Vagina (tissue), 2 donors: Measurements from ENCODE around the gene FBLIM1. TPM values are rescaled to one million over a fixed set of nuclear protein-coding genes. Genes with fewer than 3 reads are reported as not detected.

Experiments used
- DNase-seq, 2 donors: peaks; one replicate each; pipeline ENCODE4 v3.0.0-alpha.2; 2017; ENCODE audit errors: extremely low spot score in 2 of 2
- H3K27ac ChIP-seq: fragments of 200-600 bp; sonication (generic); one replicate; pipeline ENCODE4 v1.5.1; 2019
- H3K27me3 ChIP-seq: fragments of 200-600 bp; sonication (generic); one replicate; pipeline ENCODE4 v1.5.1; 2019
- H3K36me3 ChIP-seq, 2 donors: fragments of 200-600 bp; sonication (generic); one replicate each; pipeline ENCODE4 v1.5.1; 2017 to 2019
- H3K4me1 ChIP-seq: fragments of 200-600 bp; sonication (generic); one replicate; pipeline ENCODE4 v1.5.1; 2019
- H3K4me3 ChIP-seq, 2 donors: fragments of 200-600 bp; sonication (generic); 1 replicate in 1 of 2; 2 replicates in 1 of 2; pipeline ENCODE4 v1.5.1; 2016 to 2019
- H3K9me3 ChIP-seq: fragments of 200-600 bp; sonication (generic); one replicate; pipeline ENCODE4 v1.5.1; 2019
- CTCF ChIP-seq, 3 experiments: fragments of 450-650 bp in 2 of 3; fragments of 200-600 bp in 1 of 3; sonication (generic) in 1 of 3; IDR thresholded peaks; one replicate each; pipeline ENCODE4 v1.5.1; 2017 to 2019; ENCODE audit warnings: antibody characterized with exemption in 3 of 3, mild to moderate bottlenecking in 2 of 3, moderate library complexity in 2 of 3
- POLR2A ChIP-seq, 2 donors: fragments of 450-650 bp; IDR thresholded peaks; one replicate each; pipeline ENCODE4 v1.6.1; 2017; ENCODE audit warnings: antibody characterized with exemption in 2 of 2, mild to moderate bottlenecking in 2 of 2, moderate library complexity in 2 of 2
- POLR2AphosphoS5 ChIP-seq, 2 donors: sonication (generic); formaldehyde crosslinking; IDR thresholded peaks; one replicate each; pipeline ENCODE4 v1.9.0; 2017; ENCODE audit warnings: antibody characterized with exemption in 2 of 2, mild to moderate bottlenecking in 2 of 2, low read depth in 1 of 2; ENCODE audit not compliant: insufficient read depth in 1 of 2
- intact Hi-C: fragments of 100-400 bp; cut with DNase I; formaldehyde crosslinking; loops from one replicate; pipeline ENCODE4 v1.15.1; 2023
- total RNA-seq: library from RNA; depleted of rRNA; stranded (reverse); fragments of >200 nt; gene quantifications from one replicate; pipeline ENCODE4 v1.2.3, GENCODE V29; 2016

Gene FBLIM1
- total RNA-seq, 1 donor from 2014 or later: 45.2 TPM

- Histone ChIP-seq H3K4me1 (peaks cover 22% of the 10 kb centered on the region), H3K36me3 (peaks cover 0 to 74% of the 10 kb centered on the region in 2 donors), H3K4me3 (no peak overlapping the region), H3K27me3 (no peaks in the 10 kb centered on the region), H3K27ac (no peak overlapping the region), H3K9me3 (no peaks in the 10 kb centered on the region)
- no peak for DNase-seq
- TF ChIP-seq POLR2AphosphoS5 (IDR thresholded peaks at IDR 0.05; ENCODE audit: insufficient read depth in 1 of 2, low read depth in 1 of 2): no peak
- no peak for TF ChIP-seq CTCF (IDR thresholded peaks at IDR 0.05)
- no peak for TF ChIP-seq POLR2A (IDR thresholded peaks at IDR 0.05)
- intact Hi-C loops: no loop called here
These were observed 26.6 kb upstream of the FBLIM1 start for GRCh38 chr1:15731735-15732685.

- no peak for DNase-seq
- Histone ChIP-seq H3K36me3 (peaks cover 0 to 67% of the 10 kb centered on the region in 2 donors), H3K4me1 (peaks cover 29% of the 10 kb centered on the region), H3K27me3 (no peaks in the 10 kb centered on the region), H3K9me3 (no peaks in the 10 kb centered on the region), H3K27ac (no peak overlapping the region), H3K4me3 (no peak overlapping the region)
- intact Hi-C loops: no loop called here
- TF ChIP-seq POLR2AphosphoS5 (IDR thresholded peaks at IDR 0.05; ENCODE audit: insufficient read depth in 1 of 2, low read depth in 1 of 2) (no peak), CTCF (IDR thresholded peaks at IDR 0.05) (no peak), POLR2A (IDR thresholded peaks at IDR 0.05) (no peak)
These were observed 25.9 kb upstream of the FBLIM1 start for GRCh38 chr1:15732686-15733081.

- Histone ChIP-seq H3K36me3 (peaks cover 0 to 62% of the 10 kb centered on the region in 2 donors), H3K27me3 (no peaks in the 10 kb centered on the region), H3K9me3 (no peaks in the 10 kb centered on the region), H3K4me3 (no peak overlapping the region), H3K4me1 (peaks cover 29% of the 10 kb centered on the region), H3K27ac (no peak overlapping the region)
- TF ChIP-seq POLR2AphosphoS5 (IDR thresholded peaks at IDR 0.05; ENCODE audit: insufficient read depth in 1 of 2, low read depth in 1 of 2) (no peak), CTCF (IDR thresholded peaks at IDR 0.05) (no peak), POLR2A (IDR thresholded peaks at IDR 0.05) (no peak)
- intact Hi-C loops: no loop called here
- no peak for DNase-seq
These were observed 25.3 kb upstream of the FBLIM1 start for GRCh38 chr1:15733218-15733725.

- Histone ChIP-seq H3K4me3 (no peak overlapping the region), H3K9me3 (no peaks in the 10 kb centered on the region), H3K27ac (no peak overlapping the region), H3K4me1 (peaks cover 29% of the 10 kb centered on the region), H3K27me3 (no peaks in the 10 kb centered on the region), H3K36me3 (peaks cover 0 to 57% of the 10 kb centered on the region in 2 donors)
- TF ChIP-seq CTCF (IDR thresholded peaks at IDR 0.05) (no peak), POLR2AphosphoS5 (IDR thresholded peaks at IDR 0.05; ENCODE audit: insufficient read depth in 1 of 2, low read depth in 1 of 2) (no peak), POLR2A (IDR thresholded peaks at IDR 0.05) (no peak)
- intact Hi-C loops: loop anchor here (2.0 kb wide), 1 partner anchor 61 kb away; no protein-coding TSS in a partner anchor
- DNase-seq: no peak
These were observed 24.8 kb upstream of the FBLIM1 start for GRCh38 chr1:15733726-15734226.
